GM12878 (cell line): ENCODE results near the gene PCDHGA8.

Source experiments
- CHD2 ChIP-seq: IDR thresholded peaks from 2 replicates; pipeline ENCODE4 v1.6.1; 2011; ENCODE audit warnings: low read depth, low read length, improper control_type of control experiment, borderline replicate concordance
- CREB1 ChIP-seq: IDR thresholded peaks from 2 replicates; pipeline ENCODE4 v1.6.1; 2012; ENCODE audit warnings: low read depth, mild to moderate bottlenecking, inconsistent platforms
- EZH2 ChIP-seq: IDR thresholded peaks from 2 replicates; pipeline ENCODE4 v1.6.1; 2012; ENCODE audit warnings: low read depth, mild to moderate bottlenecking, control low read depth, inconsistent platforms, low read length, borderline replicate concordance; ENCODE audit not compliant: control insufficient read depth
- FOXK2 ChIP-seq: fragments of 450-650 bp; IDR thresholded peaks from 2 replicates; pipeline ENCODE4 v1.6.1; 2017; ENCODE audit warnings: mild to moderate bottlenecking, moderate library complexity
- GATAD2B ChIP-seq: fragments of 450-650 bp; conservative IDR thresholded peaks from 2 replicates; pipeline ENCODE4 v1.6.1; 2017; ENCODE audit warnings: low read depth, mild to moderate bottlenecking, moderate library complexity
- MYC ChIP-seq: IDR thresholded peaks from 2 replicates; pipeline ENCODE4 v1.6.1; 2011; ENCODE audit warnings: mild to moderate bottlenecking, low read length, moderate library complexity, inconsistent platforms; ENCODE audit not compliant: insufficient read depth, insufficient replicate concordance, insufficient read length, severe bottlenecking
- NFYA ChIP-seq: IDR thresholded peaks from 2 replicates; pipeline ENCODE4 v1.6.1; 2011; ENCODE audit warnings: low read depth, mild to moderate bottlenecking, low read length, improper control_type of control experiment, borderline replicate concordance
- SMC3 ChIP-seq: IDR thresholded peaks from 2 replicates; pipeline ENCODE4 v1.6.1; 2011; ENCODE audit warnings: low read length, improper control_type of control experiment, borderline replicate concordance
- SP1 ChIP-seq: IDR thresholded peaks from one replicate; pipeline ENCODE4 v1.6.1; 2011; ENCODE audit warnings: low read depth, low read length
- STAT1 ChIP-seq: fragments of 450-650 bp; conservative IDR thresholded peaks from 2 replicates; pipeline ENCODE4 v1.6.1; 2014; ENCODE audit warnings: antibody characterized with exemption, mild to moderate bottlenecking
- WRNIP1 ChIP-seq: IDR thresholded peaks from 2 replicates; pipeline ENCODE4 v1.6.1; 2011; ENCODE audit warnings: low read depth, low read length, improper control_type of control experiment, borderline replicate concordance
- ZZZ3 ChIP-seq: IDR thresholded peaks from 2 replicates; pipeline ENCODE4 v1.6.1; 2011; ENCODE audit warnings: low read depth; ENCODE audit not compliant: control insufficient read depth, insufficient read length
- TF ChIP-seq, protein P1 (sequence below), 3 experiments: IDR thresholded peaks in 2 of 3; conservative IDR thresholded peaks in 1 of 3; 2 replicates each; pipeline ENCODE4 v1.5.1; 2011; ENCODE audit warnings: low read depth in 3 of 3, low read length in 3 of 3, mild to moderate bottlenecking in 3 of 3, control low read depth in 2 of 3, moderate library complexity in 2 of 3, inconsistent platforms in 1 of 3, mixed read lengths in 1 of 3; ENCODE audit not compliant: control insufficient read depth in 2 of 3, insufficient read depth in 1 of 3; ENCODE audit errors: extremely low read depth in 1 of 3
- TF ChIP-seq, protein P2 (sequence below): fragments of 450-650 bp; IDR thresholded peaks from 2 replicates; pipeline ENCODE4 v1.6.1; 2016; ENCODE audit warnings: mild to moderate bottlenecking

DNA sequence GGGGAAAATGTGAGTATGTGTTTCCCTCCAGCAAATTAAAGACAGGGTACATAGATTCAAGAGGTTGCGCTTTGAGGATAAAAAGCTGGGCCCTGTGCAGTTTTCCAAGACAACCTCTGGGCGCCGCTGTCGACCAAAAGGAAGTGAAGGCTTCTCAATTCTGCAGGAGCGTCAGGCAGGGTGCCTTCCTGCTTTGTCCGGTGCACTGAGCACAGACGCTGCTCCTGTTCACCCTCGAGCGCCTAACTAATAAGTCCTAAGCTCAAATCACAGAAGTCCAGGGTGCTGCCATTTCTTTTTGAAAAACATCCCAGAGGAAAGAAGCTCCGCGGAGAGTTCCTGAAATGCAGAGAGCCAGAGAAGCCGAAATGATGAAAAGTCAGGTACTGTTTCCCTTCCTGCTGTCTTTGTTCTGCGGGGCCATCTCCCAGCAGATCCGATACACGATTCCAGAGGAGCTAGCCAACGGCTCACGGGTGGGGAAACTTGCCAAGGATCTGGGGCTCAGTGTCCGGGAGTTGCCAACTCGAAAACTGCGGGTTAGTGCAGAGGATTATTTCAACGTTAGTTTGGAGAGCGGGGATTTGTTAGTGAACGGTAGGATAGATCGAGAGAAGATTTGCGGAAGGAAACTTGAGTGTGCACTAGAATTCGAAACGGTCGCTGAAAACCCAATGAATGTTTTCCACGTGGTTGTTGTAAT, 42.4 kb upstream of the PCDHGA8 start, which contains the start of gene PCDHGB1:
- TF ChIP-seq CREB1 (no peak), STAT1 (no peak), MYC (no peak), SP1 (no peak), EZH2 (no peak), CHD2 (no peak), NFYA (no peak), FOXK2 (no peak), SMC3 (no peak), ZZZ3 (no peak), GATAD2B (no peak), WRNIP1 (no peak)
- TF ChIP-seq, protein P1, sequence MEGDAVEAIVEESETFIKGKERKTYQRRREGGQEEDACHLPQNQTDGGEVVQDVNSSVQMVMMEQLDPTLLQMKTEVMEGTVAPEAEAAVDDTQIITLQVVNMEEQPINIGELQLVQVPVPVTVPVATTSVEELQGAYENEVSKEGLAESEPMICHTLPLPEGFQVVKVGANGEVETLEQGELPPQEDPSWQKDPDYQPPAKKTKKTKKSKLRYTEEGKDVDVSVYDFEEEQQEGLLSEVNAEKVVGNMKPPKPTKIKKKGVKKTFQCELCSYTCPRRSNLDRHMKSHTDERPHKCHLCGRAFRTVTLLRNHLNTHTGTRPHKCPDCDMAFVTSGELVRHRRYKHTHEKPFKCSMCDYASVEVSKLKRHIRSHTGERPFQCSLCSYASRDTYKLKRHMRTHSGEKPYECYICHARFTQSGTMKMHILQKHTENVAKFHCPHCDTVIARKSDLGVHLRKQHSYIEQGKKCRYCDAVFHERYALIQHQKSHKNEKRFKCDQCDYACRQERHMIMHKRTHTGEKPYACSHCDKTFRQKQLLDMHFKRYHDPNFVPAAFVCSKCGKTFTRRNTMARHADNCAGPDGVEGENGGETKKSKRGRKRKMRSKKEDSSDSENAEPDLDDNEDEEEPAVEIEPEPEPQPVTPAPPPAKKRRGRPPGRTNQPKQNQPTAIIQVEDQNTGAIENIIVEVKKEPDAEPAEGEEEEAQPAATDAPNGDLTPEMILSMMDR (IDR thresholded peaks at IDR 0.05 in 2 of 3, conservative IDR thresholded peaks at IDR 0.05 in 1 of 3; ENCODE audit: control insufficient read depth in 2 of 3, extremely low read depth in 1 of 3, insufficient read depth in 1 of 3, low read depth in 3 of 3, low read length in 3 of 3) = peak; percentile 21 to 49 (median 30); a peak in 3 of 6 replicates
- TF ChIP-seq, protein P2, sequence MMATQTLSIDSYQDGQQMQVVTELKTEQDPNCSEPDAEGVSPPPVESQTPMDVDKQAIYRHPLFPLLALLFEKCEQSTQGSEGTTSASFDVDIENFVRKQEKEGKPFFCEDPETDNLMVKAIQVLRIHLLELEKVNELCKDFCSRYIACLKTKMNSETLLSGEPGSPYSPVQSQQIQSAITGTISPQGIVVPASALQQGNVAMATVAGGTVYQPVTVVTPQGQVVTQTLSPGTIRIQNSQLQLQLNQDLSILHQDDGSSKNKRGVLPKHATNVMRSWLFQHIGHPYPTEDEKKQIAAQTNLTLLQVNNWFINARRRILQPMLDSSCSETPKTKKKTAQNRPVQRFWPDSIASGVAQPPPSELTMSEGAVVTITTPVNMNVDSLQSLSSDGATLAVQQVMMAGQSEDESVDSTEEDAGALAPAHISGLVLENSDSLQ = no peak
